WTC11 (cell line): ENCODE data around the gene HARS2.
"Not testable (repeated sequence)": the region's sequence is repeated elsewhere in the genome, so short reads cannot be mapped to it uniquely, and the experiment has no call there.

Experiments used
- CBFB ChIP-seq: sonication (generic); formaldehyde crosslinking; IDR thresholded peaks from 2 replicates; pipeline ENCODE4 v1.8.1; 2022; ENCODE audit warnings: mild to moderate bottlenecking, low read depth, missing genetic modification reagents
- CREM ChIP-seq: sonication (generic); formaldehyde crosslinking; IDR thresholded peaks from 2 replicates; pipeline ENCODE4 v1.8.1; 2022; ENCODE audit warnings: mild to moderate bottlenecking, missing genetic modification reagents, moderate library complexity
- ESRRA ChIP-seq: sonication (generic); formaldehyde crosslinking; IDR thresholded peaks from 2 replicates; pipeline ENCODE4 v1.8.1; 2022; ENCODE audit warnings: mild to moderate bottlenecking, missing genetic modification reagents, borderline replicate concordance
- HMGA2 ChIP-seq: fragments of 250-450 bp; sonication (Bioruptor Pico); IDR thresholded peaks from 2 replicates; pipeline ENCODE4 v1.4.0; 2021; ENCODE audit warnings: mild to moderate bottlenecking, moderate library complexity
- JUN ChIP-seq: sonication (generic); formaldehyde crosslinking; IDR thresholded peaks from 2 replicates; pipeline ENCODE4 v1.8.0; 2023; ENCODE audit warnings: mild to moderate bottlenecking, missing genetic modification reagents
- NFYB ChIP-seq: sonication (generic); formaldehyde crosslinking; conservative IDR thresholded peaks from 2 replicates; pipeline ENCODE4 v1.8.0; 2022; ENCODE audit warnings: low read depth, missing genetic modification reagents
- OVOL2 ChIP-seq: fragments of 250-450 bp; sonication (Bioruptor Pico); IDR thresholded peaks from 2 replicates; pipeline ENCODE4 v1.9.0; 2021; ENCODE audit warnings: mild to moderate bottlenecking, borderline replicate concordance
- TF ChIP-seq, protein P1 (sequence below): fragments of 200-600 bp; IDR thresholded peaks from 2 replicates; pipeline ENCODE4 v1.8.0; 2022; ENCODE audit warnings: antibody characterized with exemption
- TF ChIP-seq, protein P2 (sequence below): sonication (generic); formaldehyde crosslinking; IDR thresholded peaks from 2 replicates; pipeline ENCODE4 v1.8.0; 2023; ENCODE audit warnings: missing genetic modification reagents, mild to moderate bottlenecking, borderline replicate concordance
- TF ChIP-seq, protein P3 (sequence below): fragments of 250-450 bp; sonication (Bioruptor Pico); IDR thresholded peaks from 2 replicates; pipeline ENCODE4 v2.1.2; 2022; ENCODE audit warnings: mild to moderate bottlenecking, moderate library complexity
- TF ChIP-seq, protein P4 (sequence below): sonication (generic); formaldehyde crosslinking; IDR thresholded peaks from 2 replicates; pipeline ENCODE4 v1.8.0; 2022; ENCODE audit warnings: mild to moderate bottlenecking, missing genetic modification reagents
- TF ChIP-seq, protein P5 (sequence below): sonication (generic); formaldehyde crosslinking; IDR thresholded peaks from 2 replicates; pipeline ENCODE4 v1.8.1; 2022; ENCODE audit warnings: low read depth, missing genetic modification reagents, borderline replicate concordance
- TF ChIP-seq, protein P6 (sequence below): sonication (generic); formaldehyde crosslinking; conservative IDR thresholded peaks from 2 replicates; pipeline ENCODE4 v1.8.1; 2022; ENCODE audit warnings: mild to moderate bottlenecking, missing genetic modification reagents
- TF ChIP-seq, protein P7 (sequence below): sonication (generic); formaldehyde crosslinking; IDR thresholded peaks from 2 replicates; pipeline ENCODE4 v1.8.1; 2022; ENCODE audit warnings: mild to moderate bottlenecking, moderate library complexity, missing genetic modification reagents

DNA sequence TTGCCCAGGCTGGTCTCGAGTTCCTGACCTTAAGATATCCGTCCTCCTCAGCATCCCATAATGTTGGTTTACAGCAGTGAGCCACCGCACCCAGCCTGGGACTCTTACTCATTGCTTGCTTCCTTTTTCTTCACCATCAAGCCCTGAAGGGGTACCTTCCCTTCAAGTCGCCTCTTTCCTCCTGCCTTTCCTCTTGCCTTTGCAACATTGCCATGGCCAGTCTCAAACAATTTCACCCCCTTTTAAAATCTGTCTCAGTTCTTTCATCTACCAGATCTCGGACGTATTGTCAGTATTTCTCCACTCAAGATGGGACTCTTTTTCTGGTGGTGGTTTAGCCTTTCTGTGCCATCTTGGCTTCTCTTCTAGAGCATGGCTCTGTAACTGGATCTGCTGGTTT, 29.5 kb downstream of the HARS2 start:
- TF ChIP-seq, protein P1, sequence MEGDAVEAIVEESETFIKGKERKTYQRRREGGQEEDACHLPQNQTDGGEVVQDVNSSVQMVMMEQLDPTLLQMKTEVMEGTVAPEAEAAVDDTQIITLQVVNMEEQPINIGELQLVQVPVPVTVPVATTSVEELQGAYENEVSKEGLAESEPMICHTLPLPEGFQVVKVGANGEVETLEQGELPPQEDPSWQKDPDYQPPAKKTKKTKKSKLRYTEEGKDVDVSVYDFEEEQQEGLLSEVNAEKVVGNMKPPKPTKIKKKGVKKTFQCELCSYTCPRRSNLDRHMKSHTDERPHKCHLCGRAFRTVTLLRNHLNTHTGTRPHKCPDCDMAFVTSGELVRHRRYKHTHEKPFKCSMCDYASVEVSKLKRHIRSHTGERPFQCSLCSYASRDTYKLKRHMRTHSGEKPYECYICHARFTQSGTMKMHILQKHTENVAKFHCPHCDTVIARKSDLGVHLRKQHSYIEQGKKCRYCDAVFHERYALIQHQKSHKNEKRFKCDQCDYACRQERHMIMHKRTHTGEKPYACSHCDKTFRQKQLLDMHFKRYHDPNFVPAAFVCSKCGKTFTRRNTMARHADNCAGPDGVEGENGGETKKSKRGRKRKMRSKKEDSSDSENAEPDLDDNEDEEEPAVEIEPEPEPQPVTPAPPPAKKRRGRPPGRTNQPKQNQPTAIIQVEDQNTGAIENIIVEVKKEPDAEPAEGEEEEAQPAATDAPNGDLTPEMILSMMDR, result not testable (repeated sequence)
- TF ChIP-seq NFYB (CRISPR knock-in tag); OVOL2 (CRISPR knock-in tag); JUN (CRISPR knock-in tag); CREM (CRISPR knock-in tag); ESRRA (CRISPR knock-in tag); HMGA2; CBFB (CRISPR knock-in tag): not testable (repeated sequence)
- TF ChIP-seq, protein P2, sequence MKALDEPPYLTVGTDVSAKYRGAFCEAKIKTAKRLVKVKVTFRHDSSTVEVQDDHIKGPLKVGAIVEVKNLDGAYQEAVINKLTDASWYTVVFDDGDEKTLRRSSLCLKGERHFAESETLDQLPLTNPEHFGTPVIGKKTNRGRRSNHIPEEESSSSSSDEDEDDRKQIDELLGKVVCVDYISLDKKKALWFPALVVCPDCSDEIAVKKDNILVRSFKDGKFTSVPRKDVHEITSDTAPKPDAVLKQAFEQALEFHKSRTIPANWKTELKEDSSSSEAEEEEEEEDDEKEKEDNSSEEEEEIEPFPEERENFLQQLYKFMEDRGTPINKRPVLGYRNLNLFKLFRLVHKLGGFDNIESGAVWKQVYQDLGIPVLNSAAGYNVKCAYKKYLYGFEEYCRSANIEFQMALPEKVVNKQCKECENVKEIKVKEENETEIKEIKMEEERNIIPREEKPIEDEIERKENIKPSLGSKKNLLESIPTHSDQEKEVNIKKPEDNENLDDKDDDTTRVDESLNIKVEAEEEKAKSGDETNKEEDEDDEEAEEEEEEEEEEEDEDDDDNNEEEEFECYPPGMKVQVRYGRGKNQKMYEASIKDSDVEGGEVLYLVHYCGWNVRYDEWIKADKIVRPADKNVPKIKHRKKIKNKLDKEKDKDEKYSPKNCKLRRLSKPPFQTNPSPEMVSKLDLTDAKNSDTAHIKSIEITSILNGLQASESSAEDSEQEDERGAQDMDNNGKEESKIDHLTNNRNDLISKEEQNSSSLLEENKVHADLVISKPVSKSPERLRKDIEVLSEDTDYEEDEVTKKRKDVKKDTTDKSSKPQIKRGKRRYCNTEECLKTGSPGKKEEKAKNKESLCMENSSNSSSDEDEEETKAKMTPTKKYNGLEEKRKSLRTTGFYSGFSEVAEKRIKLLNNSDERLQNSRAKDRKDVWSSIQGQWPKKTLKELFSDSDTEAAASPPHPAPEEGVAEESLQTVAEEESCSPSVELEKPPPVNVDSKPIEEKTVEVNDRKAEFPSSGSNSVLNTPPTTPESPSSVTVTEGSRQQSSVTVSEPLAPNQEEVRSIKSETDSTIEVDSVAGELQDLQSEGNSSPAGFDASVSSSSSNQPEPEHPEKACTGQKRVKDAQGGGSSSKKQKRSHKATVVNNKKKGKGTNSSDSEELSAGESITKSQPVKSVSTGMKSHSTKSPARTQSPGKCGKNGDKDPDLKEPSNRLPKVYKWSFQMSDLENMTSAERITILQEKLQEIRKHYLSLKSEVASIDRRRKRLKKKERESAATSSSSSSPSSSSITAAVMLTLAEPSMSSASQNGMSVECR (CRISPR knock-in tag), result not testable (repeated sequence)
- TF ChIP-seq, protein P3, sequence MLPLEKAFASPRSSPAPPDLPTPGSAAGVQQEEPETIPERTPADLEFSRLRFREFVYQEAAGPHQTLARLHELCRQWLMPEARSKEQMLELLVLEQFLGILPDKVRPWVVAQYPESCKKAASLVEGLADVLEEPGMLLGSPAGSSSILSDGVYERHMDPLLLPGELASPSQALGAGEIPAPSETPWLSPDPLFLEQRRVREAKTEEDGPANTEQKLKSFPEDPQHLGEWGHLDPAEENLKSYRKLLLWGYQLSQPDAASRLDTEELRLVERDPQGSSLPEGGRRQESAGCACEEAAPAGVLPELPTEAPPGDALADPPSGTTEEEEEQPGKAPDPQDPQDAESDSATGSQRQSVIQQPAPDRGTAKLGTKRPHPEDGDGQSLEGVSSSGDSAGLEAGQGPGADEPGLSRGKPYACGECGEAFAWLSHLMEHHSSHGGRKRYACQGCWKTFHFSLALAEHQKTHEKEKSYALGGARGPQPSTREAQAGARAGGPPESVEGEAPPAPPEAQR, result not testable (repeated sequence)
- TF ChIP-seq, protein P4, sequence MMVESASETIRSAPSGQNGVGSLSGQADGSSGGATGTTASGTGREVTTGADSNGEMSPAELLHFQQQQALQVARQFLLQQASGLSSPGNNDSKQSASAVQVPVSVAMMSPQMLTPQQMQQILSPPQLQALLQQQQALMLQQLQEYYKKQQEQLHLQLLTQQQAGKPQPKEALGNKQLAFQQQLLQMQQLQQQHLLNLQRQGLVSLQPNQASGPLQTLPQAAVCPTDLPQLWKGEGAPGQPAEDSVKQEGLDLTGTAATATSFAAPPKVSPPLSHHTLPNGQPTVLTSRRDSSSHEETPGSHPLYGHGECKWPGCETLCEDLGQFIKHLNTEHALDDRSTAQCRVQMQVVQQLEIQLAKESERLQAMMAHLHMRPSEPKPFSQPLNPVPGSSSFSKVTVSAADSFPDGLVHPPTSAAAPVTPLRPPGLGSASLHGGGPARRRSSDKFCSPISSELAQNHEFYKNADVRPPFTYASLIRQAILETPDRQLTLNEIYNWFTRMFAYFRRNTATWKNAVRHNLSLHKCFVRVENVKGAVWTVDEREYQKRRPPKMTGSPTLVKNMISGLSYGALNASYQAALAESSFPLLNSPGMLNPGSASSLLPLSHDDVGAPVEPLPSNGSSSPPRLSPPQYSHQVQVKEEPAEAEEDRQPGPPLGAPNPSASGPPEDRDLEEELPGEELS, result not testable (repeated sequence)
- TF ChIP-seq, protein P5, sequence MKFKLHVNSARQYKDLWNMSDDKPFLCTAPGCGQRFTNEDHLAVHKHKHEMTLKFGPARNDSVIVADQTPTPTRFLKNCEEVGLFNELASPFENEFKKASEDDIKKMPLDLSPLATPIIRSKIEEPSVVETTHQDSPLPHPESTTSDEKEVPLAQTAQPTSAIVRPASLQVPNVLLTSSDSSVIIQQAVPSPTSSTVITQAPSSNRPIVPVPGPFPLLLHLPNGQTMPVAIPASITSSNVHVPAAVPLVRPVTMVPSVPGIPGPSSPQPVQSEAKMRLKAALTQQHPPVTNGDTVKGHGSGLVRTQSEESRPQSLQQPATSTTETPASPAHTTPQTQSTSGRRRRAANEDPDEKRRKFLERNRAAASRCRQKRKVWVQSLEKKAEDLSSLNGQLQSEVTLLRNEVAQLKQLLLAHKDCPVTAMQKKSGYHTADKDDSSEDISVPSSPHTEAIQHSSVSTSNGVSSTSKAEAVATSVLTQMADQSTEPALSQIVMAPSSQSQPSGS (CRISPR knock-in tag), result not testable (repeated sequence)
- TF ChIP-seq, protein P6, sequence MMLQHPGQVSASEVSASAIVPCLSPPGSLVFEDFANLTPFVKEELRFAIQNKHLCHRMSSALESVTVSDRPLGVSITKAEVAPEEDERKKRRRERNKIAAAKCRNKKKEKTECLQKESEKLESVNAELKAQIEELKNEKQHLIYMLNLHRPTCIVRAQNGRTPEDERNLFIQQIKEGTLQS (CRISPR knock-in tag), result not testable (repeated sequence)
- TF ChIP-seq, protein P7, sequence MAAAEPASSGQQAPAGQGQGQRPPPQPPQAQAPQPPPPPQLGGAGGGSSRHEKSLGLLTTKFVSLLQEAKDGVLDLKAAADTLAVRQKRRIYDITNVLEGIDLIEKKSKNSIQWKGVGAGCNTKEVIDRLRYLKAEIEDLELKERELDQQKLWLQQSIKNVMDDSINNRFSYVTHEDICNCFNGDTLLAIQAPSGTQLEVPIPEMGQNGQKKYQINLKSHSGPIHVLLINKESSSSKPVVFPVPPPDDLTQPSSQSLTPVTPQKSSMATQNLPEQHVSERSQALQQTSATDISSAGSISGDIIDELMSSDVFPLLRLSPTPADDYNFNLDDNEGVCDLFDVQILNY (CRISPR knock-in tag), result not testable (repeated sequence)
